Prostate gland (tissue), 2 donors: Measurements from ENCODE around the gene OR2Z1. TPM values are rescaled to one million over a fixed set of nuclear protein-coding genes. Genes with fewer than 3 reads are reported as not detected.

Experiments used
- DNase-seq: peaks from one replicate; pipeline ENCODE4 v3.0.0-alpha.2; 2019; ENCODE audit warnings: low spot score
- H3K27ac ChIP-seq, 2 donors: fragments of 200-600 bp; sonication (generic); 2 replicates each; pipeline ENCODE4 v1.5.1; 2017 to 2019
- H3K27me3 ChIP-seq: fragments of 200-600 bp; sonication (generic); replicated peaks from 2 replicates; pipeline ENCODE4 v1.5.1; 2019; ENCODE audit not compliant: insufficient read depth
- H3K36me3 ChIP-seq, 2 donors: fragments of 200-600 bp; sonication (generic); 1 replicate in 1 of 2; 2 replicates in 1 of 2; pipeline versions ENCODE4 v1.5.1 to v1.8.1; 2017 to 2019
- H3K4me1 ChIP-seq: fragments of 200-600 bp; sonication (generic); replicated peaks from 2 replicates; pipeline ENCODE4 v1.5.1; 2019
- H3K4me3 ChIP-seq, 2 donors: fragments of 200-600 bp; sonication (generic); 2 replicates each; pipeline ENCODE4 v1.5.1; 2017 to 2019
- H3K9me3 ChIP-seq: fragments of 200-600 bp; sonication (generic); 2 replicates; pipeline ENCODE4 v1.5.1; 2017
- POLR2A ChIP-seq: fragments of 450-650 bp; IDR thresholded peaks from one replicate; pipeline ENCODE4 v1.6.1; 2016; ENCODE audit warnings: antibody characterized with exemption, mild to moderate bottlenecking
- POLR2AphosphoS5 ChIP-seq: sonication (generic); formaldehyde crosslinking; IDR thresholded peaks from one replicate; pipeline ENCODE4 v1.6.1; 2017; ENCODE audit warnings: antibody characterized with exemption
- WGBS: methylation state at CpG from one replicate; pipeline ENCODE4 v1.1.5; 2018; 5-methylcytosine and 5-hydroxymethylcytosine counted together
- intact Hi-C: fragments of 100-400 bp; cut with DNase I; formaldehyde crosslinking; loops from one replicate; pipeline ENCODE4 v1.14.2; 2022
- total RNA-seq, 2 donors: library from RNA; depleted of rRNA; stranded (reverse); fragments of >200 nt; gene quantifications; one replicate each; pipeline ENCODE4 v1.1.0, GENCODE V29; 2016
- TF ChIP-seq, protein P1 (sequence below), 4 experiments: fragments of 200-600 bp in 2 of 4; fragments of 450-650 bp in 2 of 4; sonication (generic) in 2 of 4; IDR thresholded peaks; 1 replicate in 3 of 4; 2 replicates in 1 of 4; pipeline ENCODE4 v1.5.1; 2016 to 2019; ENCODE audit warnings: antibody characterized with exemption in 4 of 4, mild to moderate bottlenecking in 2 of 4, moderate library complexity in 2 of 4

OR2Z1 gene
- total RNA-seq, result not detected

GRCh38 chr19:8721334-8721733, at the start of gene OR2Z1:
Gene OR2Z1 (plus strand): TSS chr19:8721634. CDS start chr19:8731029, 9,395 bp downstream.
- Histone ChIP-seq H3K36me3 (no peaks in the 10 kb centered on the region), H3K4me3 (no peak within 1 kb of the TSS), H3K9me3 (no peaks in the 10 kb centered on the region), H3K27me3 (no peaks in the 10 kb centered on the region), H3K27ac (no peak within 1 kb of the TSS), H3K4me1 (no peaks in the 10 kb centered on the region)
- TF ChIP-seq POLR2A (no peak), POLR2AphosphoS5 (no peak)
- TF ChIP-seq, protein P1, sequence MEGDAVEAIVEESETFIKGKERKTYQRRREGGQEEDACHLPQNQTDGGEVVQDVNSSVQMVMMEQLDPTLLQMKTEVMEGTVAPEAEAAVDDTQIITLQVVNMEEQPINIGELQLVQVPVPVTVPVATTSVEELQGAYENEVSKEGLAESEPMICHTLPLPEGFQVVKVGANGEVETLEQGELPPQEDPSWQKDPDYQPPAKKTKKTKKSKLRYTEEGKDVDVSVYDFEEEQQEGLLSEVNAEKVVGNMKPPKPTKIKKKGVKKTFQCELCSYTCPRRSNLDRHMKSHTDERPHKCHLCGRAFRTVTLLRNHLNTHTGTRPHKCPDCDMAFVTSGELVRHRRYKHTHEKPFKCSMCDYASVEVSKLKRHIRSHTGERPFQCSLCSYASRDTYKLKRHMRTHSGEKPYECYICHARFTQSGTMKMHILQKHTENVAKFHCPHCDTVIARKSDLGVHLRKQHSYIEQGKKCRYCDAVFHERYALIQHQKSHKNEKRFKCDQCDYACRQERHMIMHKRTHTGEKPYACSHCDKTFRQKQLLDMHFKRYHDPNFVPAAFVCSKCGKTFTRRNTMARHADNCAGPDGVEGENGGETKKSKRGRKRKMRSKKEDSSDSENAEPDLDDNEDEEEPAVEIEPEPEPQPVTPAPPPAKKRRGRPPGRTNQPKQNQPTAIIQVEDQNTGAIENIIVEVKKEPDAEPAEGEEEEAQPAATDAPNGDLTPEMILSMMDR (IDR thresholded peaks at IDR 0.05), result no peak
- intact Hi-C loops, result no loop called here
- no peak for DNase-seq
- WGBS, result 82% methylated on average over 1 of the region's 1 CpG

GRCh38 chr19:8673276-8673891, 48.0 kb upstream of the OR2Z1 start:
- Histone ChIP-seq H3K36me3 (no peaks in the 10 kb centered on the region), H3K27ac (no peak overlapping the region), H3K4me3 (no peak overlapping the region), H3K27me3 (no peaks in the 10 kb centered on the region), H3K4me1 (no peaks in the 10 kb centered on the region), H3K9me3 (no peaks in the 10 kb centered on the region)
- TF ChIP-seq, protein P1 (IDR thresholded peaks at IDR 0.05), result no peak
- TF ChIP-seq POLR2AphosphoS5 (no peak), POLR2A (no peak)
- DNase-seq, result no peak
- intact Hi-C loops, result no loop called here
- WGBS, result 83% methylated on average over 6 of the region's 6 CpGs

GRCh38 chr19:8675066-8675465, 46.4 kb upstream of the OR2Z1 start:
- TF ChIP-seq POLR2A, result no peak
- TF ChIP-seq, protein P1 (IDR thresholded peaks at IDR 0.05), result no peak
- TF ChIP-seq POLR2AphosphoS5, result no peak
- Histone ChIP-seq H3K27ac (no peak overlapping the region), H3K4me3 (no peak overlapping the region), H3K9me3 (no peaks in the 10 kb centered on the region), H3K27me3 (no peaks in the 10 kb centered on the region), H3K36me3 (no peaks in the 10 kb centered on the region), H3K4me1 (no peaks in the 10 kb centered on the region)
- intact Hi-C loops, result no loop called here
- no peak for DNase-seq
- 87% methylated on average over 3 of the region's 3 CpGs for WGBS

GRCh38 chr19:8678244-8678807, 43.1 kb upstream of the OR2Z1 start:
- Histone ChIP-seq H3K36me3 (no peaks in the 10 kb centered on the region), H3K4me1 (no peaks in the 10 kb centered on the region), H3K4me3 (no peak overlapping the region), H3K9me3 (no peaks in the 10 kb centered on the region), H3K27me3 (no peaks in the 10 kb centered on the region), H3K27ac (no peak overlapping the region)
- TF ChIP-seq POLR2A (no peak), POLR2AphosphoS5 (no peak)
- TF ChIP-seq, protein P1 (IDR thresholded peaks at IDR 0.05), result no peak
- DNase-seq, result no peak
- intact Hi-C loops, result no loop called here

DNA sequence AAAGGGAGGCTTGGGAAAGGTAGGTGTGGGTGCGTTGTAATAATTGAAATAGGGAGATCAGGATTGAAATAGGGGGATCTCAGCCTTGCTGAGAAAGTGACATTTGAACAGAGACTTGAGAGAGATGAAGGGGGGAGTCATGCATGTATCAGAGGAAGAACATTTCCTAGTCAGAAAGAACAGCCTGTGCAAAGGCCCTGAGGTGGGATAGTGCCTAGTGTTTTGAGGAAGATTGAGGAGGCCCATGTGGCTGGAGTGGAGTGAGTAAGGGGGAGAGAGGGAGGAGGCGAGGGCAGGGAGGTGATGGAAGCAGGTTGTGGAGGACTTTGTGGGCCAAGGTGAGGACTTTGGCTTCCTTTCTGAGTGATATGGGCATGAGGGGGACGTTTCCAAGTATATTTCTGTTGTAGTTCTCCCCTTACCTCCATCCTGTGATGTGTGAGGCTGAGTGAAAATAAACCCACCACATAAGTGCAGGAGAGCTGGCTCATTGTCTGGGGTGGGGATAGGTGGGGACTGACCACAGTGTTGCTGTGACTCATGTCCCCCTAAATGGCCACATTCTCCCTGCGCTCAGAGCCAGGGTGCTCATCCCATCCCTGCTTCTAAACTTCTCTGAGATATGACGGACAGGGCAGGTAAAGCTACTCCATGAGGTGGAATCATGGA, 40.6 kb upstream of the OR2Z1 start:
- Histone ChIP-seq H3K4me3 (no peak overlapping the region), H3K4me1 (no peaks in the 10 kb centered on the region), H3K27me3 (no peaks in the 10 kb centered on the region), H3K27ac (no peak overlapping the region), H3K36me3 (no peaks in the 10 kb centered on the region), H3K9me3 (no peaks in the 10 kb centered on the region)
- no peak for DNase-seq
- 85% methylated on average over 5 of the region's 5 CpGs for WGBS
- TF ChIP-seq, protein P1 (IDR thresholded peaks at IDR 0.05), result no peak
- TF ChIP-seq POLR2A (no peak), POLR2AphosphoS5 (no peak)
- intact Hi-C loops, result no loop called here
